Measurements from ENCODE around the gene RSPH9. TPM values are rescaled to one million over a fixed set of nuclear protein-coding genes. Genes with fewer than 3 reads are reported as not detected.

The RSPH9 gene
- total and polyA plus RNA-seq, 2 experiments from 2014 or later = 0.10 to 0.39 TPM

DNA sequence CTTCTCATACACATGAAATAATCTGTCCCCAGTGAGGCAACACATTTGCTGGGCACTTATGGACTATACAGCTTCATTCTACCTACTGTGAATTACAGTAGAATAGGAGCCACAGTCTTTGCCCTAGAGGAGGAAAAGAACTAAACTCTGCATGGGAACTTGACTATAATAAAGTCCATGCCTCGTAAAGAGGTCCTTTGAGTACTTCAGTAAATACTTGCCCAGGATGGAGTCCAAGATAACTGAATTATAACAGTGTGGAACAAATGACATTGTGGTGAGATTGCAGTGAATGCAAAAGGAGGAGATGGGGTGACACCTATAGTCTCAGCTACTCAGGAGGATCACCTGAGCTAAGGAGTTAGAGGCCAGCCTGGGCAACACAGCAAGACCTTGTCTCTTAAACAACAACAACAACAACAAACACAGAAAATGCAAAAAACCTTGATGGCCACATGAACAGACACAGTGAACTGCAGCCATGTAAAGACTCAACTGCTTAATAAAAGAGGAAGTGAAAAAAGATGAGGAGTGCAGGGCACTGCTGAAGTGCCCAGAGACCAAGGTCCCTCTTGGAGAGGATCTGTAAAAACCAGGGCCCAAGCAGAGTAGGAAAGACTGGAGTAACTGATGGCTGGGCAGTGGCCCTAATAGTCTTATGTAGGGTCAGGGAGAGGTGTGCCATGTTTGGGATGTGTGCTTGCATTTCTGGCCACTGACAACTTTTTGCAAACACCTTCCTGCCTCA, 39.0 kb downstream of the RSPH9 start:
- Mint-ChIP-seq H3K4me3 (no peak overlapping the region), H3K36me3 (ENCODE audit: low read depth) (peaks cover 5% of the 10 kb centered on the region), H3K27me3 (ENCODE audit: insufficient read depth, low read depth, poor library complexity) (peaks cover 4% of the 10 kb centered on the region), H3K9me3 (no peaks in the 10 kb centered on the region), H3K27ac (no peak overlapping the region), H3K4me1 (peaks cover 26% of the 10 kb centered on the region)
- H3K9me2 ChIP-seq (ENCODE audit: insufficient read depth) = no peaks in the 10 kb centered on the region
- no peak overlapping the region for H2AFZ ChIP-seq
- peaks cover 4% of the 10 kb centered on the region; the same call in 1 of the 2 replicates for H3K36me3 ChIP-seq (ENCODE audit: insufficient read depth)
- DNase-seq (ENCODE audit: low spot score) (no peak), ATAC-seq (no peak)
- no peak overlapping the region for H3K4me3 ChIP-seq
- peaks cover 38% of the 10 kb centered on the region for H4K20me1 ChIP-seq (replicated peaks; ENCODE audit: insufficient read depth)
- H3K27me3 ChIP-seq (ENCODE audit: insufficient read depth) = no peaks in the 10 kb centered on the region
- no peaks in the 10 kb centered on the region; the same call in 1 of the 2 replicates for H3F3A ChIP-seq (replicated peaks; ENCODE audit: low read depth)
- no peak overlapping the region for H3K27ac ChIP-seq (ENCODE audit: low read depth)
- H3K4me2 ChIP-seq = no peak overlapping the region
- TF ChIP-seq, protein P1, sequence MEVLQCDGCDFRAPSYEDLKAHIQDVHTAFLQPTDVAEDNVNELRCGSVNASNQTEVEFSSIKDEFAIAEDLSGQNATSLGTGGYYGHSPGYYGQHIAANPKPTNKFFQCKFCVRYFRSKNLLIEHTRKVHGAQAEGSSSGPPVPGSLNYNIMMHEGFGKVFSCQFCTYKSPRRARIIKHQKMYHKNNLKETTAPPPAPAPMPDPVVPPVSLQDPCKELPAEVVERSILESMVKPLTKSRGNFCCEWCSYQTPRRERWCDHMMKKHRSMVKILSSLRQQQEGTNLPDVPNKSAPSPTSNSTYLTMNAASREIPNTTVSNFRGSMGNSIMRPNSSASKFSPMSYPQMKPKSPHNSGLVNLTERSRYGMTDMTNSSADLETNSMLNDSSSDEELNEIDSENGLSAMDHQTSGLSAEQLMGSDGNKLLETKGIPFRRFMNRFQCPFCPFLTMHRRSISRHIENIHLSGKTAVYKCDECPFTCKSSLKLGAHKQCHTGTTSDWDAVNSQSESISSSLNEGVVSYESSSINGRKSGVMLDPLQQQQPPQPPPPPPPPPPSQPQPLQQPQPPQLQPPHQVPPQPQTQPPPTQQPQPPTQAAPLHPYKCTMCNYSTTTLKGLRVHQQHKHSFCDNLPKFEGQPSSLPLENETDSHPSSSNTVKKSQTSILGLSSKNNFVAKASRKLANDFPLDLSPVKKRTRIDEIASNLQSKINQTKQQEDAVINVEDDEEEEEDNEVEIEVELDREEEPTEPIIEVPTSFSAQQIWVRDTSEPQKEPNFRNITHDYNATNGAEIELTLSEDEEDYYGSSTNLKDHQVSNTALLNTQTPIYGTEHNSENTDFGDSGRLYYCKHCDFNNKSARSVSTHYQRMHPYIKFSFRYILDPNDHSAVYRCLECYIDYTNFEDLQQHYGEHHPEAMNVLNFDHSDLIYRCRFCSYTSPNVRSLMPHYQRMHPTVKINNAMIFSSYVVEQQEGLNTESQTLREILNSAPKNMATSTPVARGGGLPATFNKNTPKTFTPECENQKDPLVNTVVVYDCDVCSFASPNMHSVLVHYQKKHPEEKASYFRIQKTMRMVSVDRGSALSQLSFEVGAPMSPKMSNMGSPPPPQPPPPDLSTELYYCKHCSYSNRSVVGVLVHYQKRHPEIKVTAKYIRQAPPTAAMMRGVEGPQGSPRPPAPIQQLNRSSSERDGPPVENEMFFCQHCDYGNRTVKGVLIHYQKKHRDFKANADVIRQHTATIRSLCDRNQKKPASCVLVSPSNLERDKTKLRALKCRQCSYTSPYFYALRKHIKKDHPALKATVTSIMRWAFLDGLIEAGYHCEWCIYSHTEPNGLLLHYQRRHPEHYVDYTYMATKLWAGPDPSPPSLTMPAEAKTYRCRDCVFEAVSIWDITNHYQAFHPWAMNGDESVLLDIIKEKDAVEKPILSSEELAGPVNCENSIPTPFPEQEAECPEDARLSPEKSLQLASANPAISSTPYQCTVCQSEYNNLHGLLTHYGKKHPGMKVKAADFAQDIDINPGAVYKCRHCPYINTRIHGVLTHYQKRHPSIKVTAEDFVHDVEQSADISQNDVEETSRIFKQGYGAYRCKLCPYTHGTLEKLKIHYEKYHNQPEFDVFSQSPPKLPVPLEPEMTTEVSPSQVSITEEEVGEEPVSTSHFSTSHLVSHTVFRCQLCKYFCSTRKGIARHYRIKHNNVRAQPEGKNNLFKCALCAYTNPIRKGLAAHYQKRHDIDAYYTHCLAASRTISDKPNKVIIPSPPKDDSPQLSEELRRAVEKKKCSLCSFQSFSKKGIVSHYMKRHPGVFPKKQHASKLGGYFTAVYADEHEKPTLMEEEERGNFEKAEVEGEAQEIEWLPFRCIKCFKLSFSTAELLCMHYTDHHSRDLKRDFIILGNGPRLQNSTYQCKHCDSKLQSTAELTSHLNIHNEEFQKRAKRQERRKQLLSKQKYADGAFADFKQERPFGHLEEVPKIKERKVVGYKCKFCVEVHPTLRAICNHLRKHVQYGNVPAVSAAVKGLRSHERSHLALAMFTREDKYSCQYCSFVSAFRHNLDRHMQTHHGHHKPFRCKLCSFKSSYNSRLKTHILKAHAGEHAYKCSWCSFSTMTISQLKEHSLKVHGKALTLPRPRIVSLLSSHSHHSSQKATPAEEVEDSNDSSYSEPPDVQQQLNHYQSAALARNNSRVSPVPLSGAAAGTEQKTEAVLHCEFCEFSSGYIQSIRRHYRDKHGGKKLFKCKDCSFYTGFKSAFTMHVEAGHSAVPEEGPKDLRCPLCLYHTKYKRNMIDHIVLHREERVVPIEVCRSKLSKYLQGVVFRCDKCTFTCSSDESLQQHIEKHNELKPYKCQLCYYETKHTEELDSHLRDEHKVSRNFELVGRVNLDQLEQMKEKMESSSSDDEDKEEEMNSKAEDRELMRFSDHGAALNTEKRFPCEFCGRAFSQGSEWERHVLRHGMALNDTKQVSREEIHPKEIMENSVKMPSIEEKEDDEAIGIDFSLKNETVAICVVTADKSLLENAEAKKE (CRISPR knock-in tag; IDR thresholded peaks at IDR 0.05) = no peak
- TF ChIP-seq CREB1 (CRISPR knock-in tag; IDR thresholded peaks at IDR 0.05; ENCODE audit: low read depth) (no peak), ZNF114 (CRISPR knock-in tag; IDR thresholded peaks at IDR 0.05) (no peak)
- TF ChIP-seq, protein P2, sequence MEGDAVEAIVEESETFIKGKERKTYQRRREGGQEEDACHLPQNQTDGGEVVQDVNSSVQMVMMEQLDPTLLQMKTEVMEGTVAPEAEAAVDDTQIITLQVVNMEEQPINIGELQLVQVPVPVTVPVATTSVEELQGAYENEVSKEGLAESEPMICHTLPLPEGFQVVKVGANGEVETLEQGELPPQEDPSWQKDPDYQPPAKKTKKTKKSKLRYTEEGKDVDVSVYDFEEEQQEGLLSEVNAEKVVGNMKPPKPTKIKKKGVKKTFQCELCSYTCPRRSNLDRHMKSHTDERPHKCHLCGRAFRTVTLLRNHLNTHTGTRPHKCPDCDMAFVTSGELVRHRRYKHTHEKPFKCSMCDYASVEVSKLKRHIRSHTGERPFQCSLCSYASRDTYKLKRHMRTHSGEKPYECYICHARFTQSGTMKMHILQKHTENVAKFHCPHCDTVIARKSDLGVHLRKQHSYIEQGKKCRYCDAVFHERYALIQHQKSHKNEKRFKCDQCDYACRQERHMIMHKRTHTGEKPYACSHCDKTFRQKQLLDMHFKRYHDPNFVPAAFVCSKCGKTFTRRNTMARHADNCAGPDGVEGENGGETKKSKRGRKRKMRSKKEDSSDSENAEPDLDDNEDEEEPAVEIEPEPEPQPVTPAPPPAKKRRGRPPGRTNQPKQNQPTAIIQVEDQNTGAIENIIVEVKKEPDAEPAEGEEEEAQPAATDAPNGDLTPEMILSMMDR (conservative IDR thresholded peaks at IDR 0.05; ENCODE audit: low read depth in 2 of 2) = no peak
- H3K4me1 ChIP-seq (ENCODE audit: insufficient read depth) = peaks cover 16% of the 10 kb centered on the region
- peaks cover 77% of the 10 kb centered on the region for H3K79me2 ChIP-seq (replicated peaks; ENCODE audit: insufficient read depth)

Data from GM23338 (cell line).